ENCODE results near the gene BCAN.

The BCAN gene

GRCh38 chr1:156704166-156704711 lies 62.3 kb downstream of the BCAN start:
- Mint-ChIP-seq H3K4me1 (peaks cover 82% of the 10 kb centered on the region), H3K36me3 (ENCODE audit: low read depth) (peaks cover 38% of the 10 kb centered on the region), H3K27ac (peak overlapping the region; percentile 62), H3K27me3 (ENCODE audit: low read depth, poor library complexity) (peaks cover under 1% of the 10 kb centered on the region), H3K9me3 (no peaks in the 10 kb centered on the region), H3K4me3 (peak overlapping the region; percentile 95)
- no peak for DNase-seq
- TF ChIP-seq CTCF (IDR thresholded peaks at IDR 0.05): no peak

GRCh38 chr1:156704930-156705320 lies 63.0 kb downstream of the BCAN start:
- peaks cover 82% of the 10 kb centered on the region for H3K4me1 Mint-ChIP-seq

GRCh38 chr1:156705321-156705917 lies 63.5 kb downstream of the BCAN start, which contains the start of gene CRABP2:
CRABP2 (minus strand) TSS chr1:156705583; CDS start chr1:156705446, 137 bp downstream.
- Mint-ChIP-seq H3K4me3 (peak within 1 kb of the TSS; percentile 95), H3K36me3 (ENCODE audit: low read depth) (peaks cover 26% of the 10 kb centered on the region), H3K9me3 (no peaks in the 10 kb centered on the region), H3K27ac (peak within 1 kb of the TSS; percentile 99), H3K27me3 (ENCODE audit: low read depth, poor library complexity) (peaks cover 3% of the 10 kb centered on the region), H3K4me1 (peaks cover 82% of the 10 kb centered on the region)
- peak; percentile 73 for DNase-seq
- TF ChIP-seq CTCF (IDR thresholded peaks at IDR 0.05): no peak

More at GRCh38 chr1:156704930-156705320, 63.0 kb downstream of the BCAN start:
- H3K9me3 Mint-ChIP-seq: no peaks in the 10 kb centered on the region
- peak; percentile 50 for DNase-seq
- no peak for TF ChIP-seq CTCF (IDR thresholded peaks at IDR 0.05)
- H3K4me3 Mint-ChIP-seq: peak overlapping the region; percentile 95
- H3K27me3 Mint-ChIP-seq (ENCODE audit: low read depth, poor library complexity): peaks cover 3% of the 10 kb centered on the region
- peak overlapping the region; percentile 98 for H3K27ac Mint-ChIP-seq
- peaks cover 31% of the 10 kb centered on the region for H3K36me3 Mint-ChIP-seq (ENCODE audit: low read depth)

- Mint-ChIP-seq H3K27ac (peak overlapping the region; percentile 99), H3K36me3 (ENCODE audit: low read depth) (peaks cover 21% of the 10 kb centered on the region), H3K27me3 (ENCODE audit: low read depth, poor library complexity) (peaks cover 3% of the 10 kb centered on the region), H3K9me3 (no peaks in the 10 kb centered on the region), H3K4me1 (peaks cover 82% of the 10 kb centered on the region), H3K4me3 (peak overlapping the region; percentile 95)
- DNase-seq: peak; percentile 97
- TF ChIP-seq CTCF (IDR thresholded peaks at IDR 0.05): peak; percentile 90
Observed at GRCh38 chr1:156705918-156706656, 64.2 kb downstream of the BCAN start.

GRCh38 chr1:156706657-156707416 lies 64.9 kb downstream of the BCAN start:
- DNase-seq: peak; percentile 82
- Mint-ChIP-seq H3K4me1 (peaks cover 82% of the 10 kb centered on the region), H3K36me3 (ENCODE audit: low read depth) (peaks cover 14% of the 10 kb centered on the region), H3K9me3 (no peaks in the 10 kb centered on the region), H3K27ac (peak overlapping the region; percentile 99), H3K27me3 (ENCODE audit: low read depth, poor library complexity) (peaks cover 3% of the 10 kb centered on the region), H3K4me3 (peak overlapping the region; percentile 95)
- TF ChIP-seq CTCF (IDR thresholded peaks at IDR 0.05): no peak
